Measurements from ENCODE around the gene ADAMTS6. TPM values are rescaled to one million over a fixed set of nuclear protein-coding genes. Genes with fewer than 3 reads are reported as not detected.
A peak's percentile ranks its signal among the peaks of the same experiment; 100 is the strongest.

The ADAMTS6 gene
- total and polyA plus RNA-seq, 9 donors = 0.80 to 3.2 (median 1.4) TPM

GRCh38 chr5:65101632-65102100 is 380.1 kb downstream of the ADAMTS6 start:
- peaks cover 18% of the 10 kb centered on the region for H3K4me1 ChIP-seq (ENCODE audit: control insufficient read depth, insufficient read depth, low read length)
- peak; percentile 10 for DNase-seq
- no peaks in the 10 kb centered on the region for H3K36me3 ChIP-seq (ENCODE audit: control insufficient read depth, insufficient read depth, low read length)
- H3K27me3 ChIP-seq (ENCODE audit: control insufficient read depth, insufficient read depth, low read length) = no peaks in the 10 kb centered on the region
- H3K9me3 ChIP-seq (replicated peaks; ENCODE audit: control insufficient read depth, low read depth, low read length) = no peaks in the 10 kb centered on the region
- H3K27ac ChIP-seq (ENCODE audit: low read length) = no peak overlapping the region
- no peak overlapping the region for H3K4me3 ChIP-seq (ENCODE audit: low read length)
- WGBS (ENCODE audit: insufficient coverage) = 80% methylated on average over 2 of the region's 8 CpGs

- H3K27ac ChIP-seq (ENCODE audit: low read length) = no peak overlapping the region
- peak; percentile 89 for DNase-seq
- H3K27me3 ChIP-seq (ENCODE audit: control insufficient read depth, insufficient read depth, low read length) = no peaks in the 10 kb centered on the region
- no peaks in the 10 kb centered on the region for H3K9me3 ChIP-seq (replicated peaks; ENCODE audit: control insufficient read depth, low read depth, low read length)
- H3K4me1 ChIP-seq (ENCODE audit: control insufficient read depth, insufficient read depth, low read length) = peaks cover 18% of the 10 kb centered on the region
- H3K4me3 ChIP-seq (ENCODE audit: low read length) = no peak overlapping the region
- H3K36me3 ChIP-seq (ENCODE audit: control insufficient read depth, insufficient read depth, low read length) = no peaks in the 10 kb centered on the region
- WGBS (ENCODE audit: insufficient coverage) = 68% methylated on average over 4 of the region's 9 CpGs
Measured at GRCh38 chr5:65100911-65101631, 380.6 kb downstream of the ADAMTS6 start.

Other genes starting within 250 kb of the ADAMTS6 start
- 14.6 TPM for gene CENPK, start 81.2 kb upstream of the ADAMTS6 start, total RNA-seq
- gene CENPK, start 81.2 kb upstream of the ADAMTS6 start, polyA plus RNA-seq (ENCODE audit: insufficient read depth in 1 of 8, insufficient read length in 8 of 8, low replicate concordance in 1 of 8) = 10 to 100 TPM; 11.8 to 21.2 (median 15.9) TPM
- gene PPWD1, start 81.4 kb upstream of the ADAMTS6 start, total RNA-seq = 32.5 TPM
- gene PPWD1, start 81.4 kb upstream of the ADAMTS6 start, polyA plus RNA-seq (ENCODE audit: insufficient read depth in 1 of 8, insufficient read length in 8 of 8, low replicate concordance in 1 of 8) = 10 to 100 TPM; 31.8 to 51.9 (median 38.1) TPM
- 24.1 TPM for gene TRIM23, start 142.4 kb upstream of the ADAMTS6 start, total RNA-seq
- 10 to 100 TPM; 11.8 to 19.8 (median 18.2) TPM for gene TRIM23, start 142.4 kb upstream of the ADAMTS6 start, polyA plus RNA-seq (ENCODE audit: insufficient read depth in 1 of 8, insufficient read length in 8 of 8, low replicate concordance in 1 of 8)
- gene SHLD3, start 143.1 kb upstream of the ADAMTS6 start, total RNA-seq = 2.9 TPM
- gene SHLD3, start 143.1 kb upstream of the ADAMTS6 start, polyA plus RNA-seq (ENCODE audit: insufficient read depth in 1 of 8, insufficient read length in 8 of 8, low replicate concordance in 1 of 8) = 1 to 10 TPM; 2.1 to 3.7 (median 2.5) TPM
- gene TRAPPC13, start 143.1 kb upstream of the ADAMTS6 start, total RNA-seq = 28.9 TPM
- 10 to 100 TPM; 16.2 to 21.1 (median 19.9) TPM for gene TRAPPC13, start 143.1 kb upstream of the ADAMTS6 start, polyA plus RNA-seq (ENCODE audit: insufficient read depth in 1 of 8, insufficient read length in 8 of 8, low replicate concordance in 1 of 8)
- gene SGTB, start 240.2 kb upstream of the ADAMTS6 start, total RNA-seq = 6.6 TPM
- 10 to 100 TPM in 1 of 8 donors, 1 to 10 TPM in 7; 6.2 to 11.6 (median 9.5) TPM for gene SGTB, start 240.2 kb upstream of the ADAMTS6 start, polyA plus RNA-seq (ENCODE audit: insufficient read depth in 1 of 8, insufficient read length in 8 of 8, low replicate concordance in 1 of 8)
- 18.4 TPM for gene NLN, start 240.3 kb upstream of the ADAMTS6 start, total RNA-seq
- gene NLN, start 240.3 kb upstream of the ADAMTS6 start, polyA plus RNA-seq (ENCODE audit: insufficient read depth in 1 of 8, insufficient read length in 8 of 8, low replicate concordance in 1 of 8) = 10 to 100 TPM; 10.2 to 19.6 (median 16.5) TPM

All from muscle of leg (tissue), 11 donors.